Neural cell (in vitro differentiated cells): Measurements from ENCODE around the gene HLA-C. TPM values are rescaled to one million over a fixed set of nuclear protein-coding genes. Genes with fewer than 3 reads are reported as not detected.

ENCODE experiments used
- H2AFZ ChIP-seq: fragments of 200-600, 300-800 bp; sonication (generic), shearing (Covaris generic); 2 replicates; pipeline ENCODE4 v1.6.0; 2014; ENCODE audit warnings: low read depth, mild to moderate bottlenecking, antibody characterized with exemption, low read length, moderate library complexity
- H3F3A ChIP-seq: fragments of 200-600 bp; shearing (Covaris generic); 2 replicates; pipeline ENCODE4 v1.6.1; 2016; ENCODE audit warnings: mild to moderate bottlenecking, moderate library complexity, mixed read lengths, antibody characterized with exemption, low read length; ENCODE audit not compliant: insufficient read depth, poor library complexity, severe bottlenecking
- H3K27ac ChIP-seq: fragments of 200-600, 300-800 bp; sonication (generic), shearing (Covaris generic); 2 replicates; pipeline ENCODE4 v1.5.1; 2014; ENCODE audit warnings: mild to moderate bottlenecking, low read length, moderate library complexity
- H3K27me3 ChIP-seq: fragments of 300-800, 200-600 bp; sonication (generic), shearing (Covaris generic); 2 replicates; pipeline ENCODE4 v1.6.0; 2014; ENCODE audit warnings: mild to moderate bottlenecking, low read depth, low read length, moderate library complexity; ENCODE audit not compliant: insufficient read depth
- H3K36me3 ChIP-seq: fragments of 300-800, 200-600 bp; sonication (generic), shearing (Covaris generic); 2 replicates; pipeline ENCODE4 v1.5.1; 2014; ENCODE audit warnings: mild to moderate bottlenecking, antibody characterized with exemption, low read length, moderate library complexity; ENCODE audit not compliant: insufficient read depth
- H3K4me2 ChIP-seq: fragments of 300-800, 200-600 bp; sonication (generic), shearing (Covaris generic); 2 replicates; pipeline ENCODE4 v1.6.0; 2014; ENCODE audit warnings: mild to moderate bottlenecking, low read length
- H3K4me3 ChIP-seq: fragments of 300-800, 200-600 bp; sonication (generic), shearing (Covaris generic); 2 replicates; pipeline ENCODE4 v1.5.1; 2014; ENCODE audit warnings: mild to moderate bottlenecking, low read length, moderate library complexity
- H3K79me2 ChIP-seq: fragments of 200-600 bp; shearing (Covaris generic); replicated peaks from 2 replicates; pipeline ENCODE4 v1.6.0; 2014; ENCODE audit warnings: mild to moderate bottlenecking, low read length, moderate library complexity; ENCODE audit not compliant: insufficient read depth
- H3K9ac ChIP-seq: fragments of 300-800, 200-600 bp; sonication (generic), shearing (Covaris generic); 2 replicates; pipeline ENCODE4 v1.6.1; 2016; ENCODE audit warnings: mild to moderate bottlenecking, low read length, mixed read lengths
- H3K9me2 ChIP-seq: fragments of 200-600 bp; shearing (Covaris generic); 2 replicates; pipeline ENCODE4 v1.6.1; 2016; ENCODE audit warnings: mild to moderate bottlenecking, low read length, mixed read lengths; ENCODE audit not compliant: insufficient read depth
- H3K9me3 ChIP-seq: fragments of 200-600, 300-800 bp; sonication (generic), shearing (Covaris generic); 2 replicates; pipeline ENCODE4 v1.6.1; 2016; ENCODE audit warnings: mild to moderate bottlenecking, mixed run types, low read length, moderate library complexity, mixed read lengths
- H4K20me1 ChIP-seq: fragments of 200-600 bp; shearing (Covaris generic); 2 replicates; pipeline ENCODE4 v1.6.1; 2016; ENCODE audit warnings: mild to moderate bottlenecking, mixed run types; ENCODE audit not compliant: insufficient read depth
- CTCF ChIP-seq: fragments of 450-650 bp; IDR thresholded peaks from 2 replicates; pipeline ENCODE4 v1.5.1; 2014; ENCODE audit warnings: antibody characterized with exemption, mild to moderate bottlenecking, moderate library complexity; ENCODE audit not compliant: poor library complexity, severe bottlenecking
- EP300 ChIP-seq: fragments of 450-650 bp; conservative IDR thresholded peaks from 2 replicates; pipeline ENCODE4 v1.6.1; 2014; ENCODE audit warnings: antibody characterized with exemption, mild to moderate bottlenecking, moderate library complexity; ENCODE audit not compliant: poor library complexity, severe bottlenecking
- EZH2 ChIP-seq: fragments of 200-600, 300-800 bp; shearing (Covaris generic), sonication (generic); IDR thresholded peaks from 2 replicates; pipeline ENCODE4 v1.6.1; 2014; ENCODE audit warnings: antibody characterized with exemption, low read length, borderline replicate concordance, mild to moderate bottlenecking; ENCODE audit not compliant: insufficient read depth, poor library complexity, severe bottlenecking
- MXI1 ChIP-seq: fragments of 450-650 bp; conservative IDR thresholded peaks from 2 replicates; pipeline ENCODE4 v1.6.1; 2014; ENCODE audit warnings: antibody characterized with exemption, mild to moderate bottlenecking; ENCODE audit not compliant: poor library complexity, severe bottlenecking
- POLR2AphosphoS5 ChIP-seq: IDR thresholded peaks from 2 replicates; pipeline ENCODE4 v1.6.1; 2012
- RAD21 ChIP-seq: fragments of 450-650 bp; conservative IDR thresholded peaks from 2 replicates; pipeline ENCODE4 v1.6.1; 2014; ENCODE audit warnings: antibody characterized with exemption, mild to moderate bottlenecking, moderate library complexity
- REST ChIP-seq: IDR thresholded peaks from 2 replicates; pipeline ENCODE4 v1.6.1; 2012; ENCODE audit warnings: borderline replicate concordance
- SMC3 ChIP-seq: fragments of 450-650 bp; conservative IDR thresholded peaks from 2 replicates; pipeline ENCODE4 v1.6.1; 2014; ENCODE audit warnings: antibody characterized with exemption, mild to moderate bottlenecking, moderate library complexity; ENCODE audit not compliant: poor library complexity
- TAF1 ChIP-seq: IDR thresholded peaks from 2 replicates; pipeline ENCODE4 v1.6.1; 2012; ENCODE audit warnings: low read depth
- polyA plus RNA-seq: library from polyadenylated mRNA; depleted of rRNA; stranded (reverse); fragments of >200 nt; gene quantifications from 2 replicates; pipeline ENCODE4 v1.2.3, GENCODE V29; 2014
- small RNA-seq, 3 experiments: library from RNA; depleted of rRNA; stranded (forward); fragments of <200 nt; gene quantifications; one replicate each; pipeline ENCODE3, GENCODE V24; 2012

Gene HLA-C
- polyA plus RNA-seq, 1 donor from 2014 or later, result 18.0 TPM

GRCh38 chr6:31225735-31226134 lies 46.2 kb downstream of the HLA-C start:
- Histone ChIP-seq H3K4me2 (no peak overlapping the region), H2AFZ (no peak overlapping the region), H3K9me3 (no peaks in the 10 kb centered on the region), H4K20me1 (no peaks in the 10 kb centered on the region), H3K9me2 (no peaks in the 10 kb centered on the region), H3F3A (no peaks in the 10 kb centered on the region), H3K79me2 (no peaks in the 10 kb centered on the region), H3K4me3 (no peak overlapping the region), H3K27ac (no peak overlapping the region), H3K36me3 (no peaks in the 10 kb centered on the region), H3K27me3 (no peaks in the 10 kb centered on the region), H3K9ac (no peak overlapping the region)
- no peak for TF ChIP-seq SMC3
- no peak for TF ChIP-seq EP300
- TF ChIP-seq CTCF, result no peak
- no peak for TF ChIP-seq RAD21

- no peaks in the 10 kb centered on the region for H3K9me2 ChIP-seq
- H2AFZ ChIP-seq, result no peak overlapping the region
- H3K4me3 ChIP-seq, result no peak overlapping the region
- no peak for TF ChIP-seq CTCF
- TF ChIP-seq MXI1, result no peak
- TF ChIP-seq POLR2AphosphoS5, result no peak
- TF ChIP-seq TAF1, result no peak
- TF ChIP-seq REST, result no peak
- no peak for TF ChIP-seq EZH2
- TF ChIP-seq SMC3, result no peak
- TF ChIP-seq RAD21, result no peak
- TF ChIP-seq EP300, result no peak
- H3K9ac ChIP-seq, result no peak overlapping the region
- no peak overlapping the region for H3K27ac ChIP-seq
- no peaks in the 10 kb centered on the region for H4K20me1 ChIP-seq
- no peaks in the 10 kb centered on the region for H3F3A ChIP-seq
- no peaks in the 10 kb centered on the region for H3K9me3 ChIP-seq
- H3K4me2 ChIP-seq, result no peak overlapping the region
- H3K36me3 ChIP-seq, result no peaks in the 10 kb centered on the region
- no peaks in the 10 kb centered on the region for H3K27me3 ChIP-seq
- H3K79me2 ChIP-seq, result no peaks in the 10 kb centered on the region
Observed at GRCh38 chr6:31222496-31222895, 49.4 kb downstream of the HLA-C start.

Small RNA genes lying within 50 kb of the gene (small RNA-seq; reads per million reads assigned to genes)
- 0 reads per million in 3 experiments for gene AL662844.1

Other genes starting within 250 kb of the HLA-C start
- not detected in 2 replicates for gene C6orf15, start 159.5 kb downstream of the HLA-C start, polyA plus RNA-seq
- gene PSORS1C1, start 157.3 kb downstream of the HLA-C start, polyA plus RNA-seq, result not detected in 2 replicates
- not detected in 2 replicates for gene CDSN, start 151.6 kb downstream of the HLA-C start, polyA plus RNA-seq
- gene PSORS1C2, start 133.0 kb downstream of the HLA-C start, polyA plus RNA-seq, result not detected in 2 replicates
- 19.5 and 19.7 TPM in 2 replicates for gene CCHCR1, start 114.3 kb downstream of the HLA-C start, polyA plus RNA-seq
- gene TCF19, start 113.5 kb downstream of the HLA-C start, polyA plus RNA-seq, result 2.5 and 3.6 TPM in 2 replicates
- gene POU5F1, start 101.4 kb downstream of the HLA-C start, polyA plus RNA-seq, result not detected in 2 replicates
- gene HLA-B, start 85.1 kb upstream of the HLA-C start, polyA plus RNA-seq, result 9.4 and 9.8 TPM in 2 replicates
- gene MICA, start 131.5 kb upstream of the HLA-C start, polyA plus RNA-seq, result 0.32 and 0.87 TPM in 2 replicates
- gene MICB, start 226.1 kb upstream of the HLA-C start, polyA plus RNA-seq, result 0.14 TPM in 1 of 2 replicates, not detected in the other